Measurements from ENCODE around the gene PFAS.

DNA sequence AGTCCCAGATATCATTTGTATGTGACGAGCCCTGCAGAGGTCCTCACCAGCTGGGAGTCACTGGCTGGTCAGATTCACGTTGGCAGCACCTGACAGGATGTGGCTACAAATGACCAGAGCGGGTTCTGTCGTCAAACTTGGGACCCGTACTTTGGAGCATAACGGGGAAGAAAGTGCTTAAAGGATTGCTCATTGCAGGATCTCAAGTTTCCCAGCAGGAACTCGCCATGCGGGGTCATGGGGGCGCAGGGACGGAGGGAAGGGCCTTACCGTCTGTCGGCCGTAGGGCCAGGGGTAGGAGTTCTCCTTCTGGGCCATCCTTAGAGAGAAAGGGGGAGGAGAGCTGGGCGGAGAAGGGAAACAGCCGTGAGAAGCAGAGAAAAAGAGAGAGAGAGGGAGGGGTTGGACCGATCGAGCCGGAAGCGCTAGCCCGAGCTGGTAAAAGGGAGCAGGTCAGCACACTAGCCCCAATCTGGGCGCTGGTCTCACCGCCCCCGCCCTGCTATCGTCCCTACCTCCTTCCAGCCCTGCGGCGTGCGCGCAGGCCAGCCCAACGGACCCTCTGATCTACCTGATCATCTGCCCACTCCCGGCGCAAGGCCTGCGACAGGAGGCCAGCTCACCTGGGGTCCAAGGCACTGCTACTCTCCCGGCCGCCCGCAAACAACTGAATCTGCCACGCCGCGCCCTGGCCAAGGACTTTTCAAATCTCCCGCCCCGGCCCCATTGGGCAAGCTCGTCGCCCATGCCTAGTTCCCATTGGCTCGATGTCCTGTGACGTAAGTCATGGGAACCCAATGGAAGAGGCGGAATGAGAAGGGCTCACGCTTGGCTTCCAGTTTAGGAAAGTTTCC lies 39.0 kb upstream of the PFAS start, which contains the start of gene AURKB:
- TF ChIP-seq, protein P1, sequence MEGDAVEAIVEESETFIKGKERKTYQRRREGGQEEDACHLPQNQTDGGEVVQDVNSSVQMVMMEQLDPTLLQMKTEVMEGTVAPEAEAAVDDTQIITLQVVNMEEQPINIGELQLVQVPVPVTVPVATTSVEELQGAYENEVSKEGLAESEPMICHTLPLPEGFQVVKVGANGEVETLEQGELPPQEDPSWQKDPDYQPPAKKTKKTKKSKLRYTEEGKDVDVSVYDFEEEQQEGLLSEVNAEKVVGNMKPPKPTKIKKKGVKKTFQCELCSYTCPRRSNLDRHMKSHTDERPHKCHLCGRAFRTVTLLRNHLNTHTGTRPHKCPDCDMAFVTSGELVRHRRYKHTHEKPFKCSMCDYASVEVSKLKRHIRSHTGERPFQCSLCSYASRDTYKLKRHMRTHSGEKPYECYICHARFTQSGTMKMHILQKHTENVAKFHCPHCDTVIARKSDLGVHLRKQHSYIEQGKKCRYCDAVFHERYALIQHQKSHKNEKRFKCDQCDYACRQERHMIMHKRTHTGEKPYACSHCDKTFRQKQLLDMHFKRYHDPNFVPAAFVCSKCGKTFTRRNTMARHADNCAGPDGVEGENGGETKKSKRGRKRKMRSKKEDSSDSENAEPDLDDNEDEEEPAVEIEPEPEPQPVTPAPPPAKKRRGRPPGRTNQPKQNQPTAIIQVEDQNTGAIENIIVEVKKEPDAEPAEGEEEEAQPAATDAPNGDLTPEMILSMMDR (IDR thresholded peaks at IDR 0.05; ENCODE audit: insufficient read depth, low read length), result no peak
- TF ChIP-seq POLR2AphosphoS5 (IDR thresholded peaks at IDR 0.05; ENCODE audit: low read depth) (peak; percentile 37; the same call in 1 of the 2 replicates), SPI1 (IDR thresholded peaks at IDR 0.05; ENCODE audit: borderline replicate concordance, low read depth) (no peak), GABPA (IDR thresholded peaks at IDR 0.05; ENCODE audit: low read depth) (no peak)
- TF ChIP-seq, protein P2, sequence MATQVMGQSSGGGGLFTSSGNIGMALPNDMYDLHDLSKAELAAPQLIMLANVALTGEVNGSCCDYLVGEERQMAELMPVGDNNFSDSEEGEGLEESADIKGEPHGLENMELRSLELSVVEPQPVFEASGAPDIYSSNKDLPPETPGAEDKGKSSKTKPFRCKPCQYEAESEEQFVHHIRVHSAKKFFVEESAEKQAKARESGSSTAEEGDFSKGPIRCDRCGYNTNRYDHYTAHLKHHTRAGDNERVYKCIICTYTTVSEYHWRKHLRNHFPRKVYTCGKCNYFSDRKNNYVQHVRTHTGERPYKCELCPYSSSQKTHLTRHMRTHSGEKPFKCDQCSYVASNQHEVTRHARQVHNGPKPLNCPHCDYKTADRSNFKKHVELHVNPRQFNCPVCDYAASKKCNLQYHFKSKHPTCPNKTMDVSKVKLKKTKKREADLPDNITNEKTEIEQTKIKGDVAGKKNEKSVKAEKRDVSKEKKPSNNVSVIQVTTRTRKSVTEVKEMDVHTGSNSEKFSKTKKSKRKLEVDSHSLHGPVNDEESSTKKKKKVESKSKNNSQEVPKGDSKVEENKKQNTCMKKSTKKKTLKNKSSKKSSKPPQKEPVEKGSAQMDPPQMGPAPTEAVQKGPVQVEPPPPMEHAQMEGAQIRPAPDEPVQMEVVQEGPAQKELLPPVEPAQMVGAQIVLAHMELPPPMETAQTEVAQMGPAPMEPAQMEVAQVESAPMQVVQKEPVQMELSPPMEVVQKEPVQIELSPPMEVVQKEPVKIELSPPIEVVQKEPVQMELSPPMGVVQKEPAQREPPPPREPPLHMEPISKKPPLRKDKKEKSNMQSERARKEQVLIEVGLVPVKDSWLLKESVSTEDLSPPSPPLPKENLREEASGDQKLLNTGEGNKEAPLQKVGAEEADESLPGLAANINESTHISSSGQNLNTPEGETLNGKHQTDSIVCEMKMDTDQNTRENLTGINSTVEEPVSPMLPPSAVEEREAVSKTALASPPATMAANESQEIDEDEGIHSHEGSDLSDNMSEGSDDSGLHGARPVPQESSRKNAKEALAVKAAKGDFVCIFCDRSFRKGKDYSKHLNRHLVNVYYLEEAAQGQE (IDR thresholded peaks at IDR 0.05; ENCODE audit: insufficient replicate concordance, low read depth), result peak; percentile 41
